PFSK-1 (cell line): ENCODE data around the gene C4orf33.

Experiments used
- FOXP2 ChIP-seq: optimal IDR thresholded peaks from 2 replicates; pipeline ENCODE3; 2011; ENCODE audit warnings: borderline replicate concordance, control low read depth, inconsistent platforms; ENCODE audit not compliant: insufficient read depth; ENCODE audit errors: extremely low read length, extremely low read depth
- POLR2AphosphoS5 ChIP-seq: IDR thresholded peaks from 2 replicates; pipeline ENCODE4 v1.6.1; 2012; ENCODE audit warnings: low read depth, mild to moderate bottlenecking, control low read depth, low read length, moderate library complexity
- SIN3A ChIP-seq: IDR thresholded peaks from 2 replicates; pipeline ENCODE4 v1.6.1; 2012; ENCODE audit warnings: mild to moderate bottlenecking, low read length, moderate library complexity, borderline replicate concordance; ENCODE audit not compliant: insufficient read depth

- peak; percentile 25; the same call in 1 of the 2 replicates for TF ChIP-seq SIN3A
- peak; percentile 89 for TF ChIP-seq POLR2AphosphoS5
- TF ChIP-seq FOXP2, result peak; percentile 86
Measured at GRCh38 chr4:129093191-129093920, 2.6 kb upstream of the C4orf33 start, which contains the start of gene SCLT1.
